Ovary (tissue), 9 donors: Measurements from ENCODE around the gene SEC14L1. TPM values are rescaled to one million over a fixed set of nuclear protein-coding genes. Genes with fewer than 3 reads are reported as not detected.
"Not testable (repeated sequence)": the region's sequence is repeated elsewhere in the genome, so short reads cannot be mapped to it uniquely, and the experiment has no call there.

ENCODE experiments used
- DNase-seq, 5 donors: peaks; one replicate each; pipeline ENCODE4 v3.0.0-alpha.2; 2019 to 2020
- H3K27ac ChIP-seq, 2 donors: fragments of 200-600 bp; one replicate each; pipeline versions ENCODE4 v1.5.1 to v1.8.0; 2019 to 2022
- H3K27me3 ChIP-seq: fragments of 200-600 bp; one replicate; pipeline ENCODE4 v1.8.0; 2022
- H3K36me3 ChIP-seq: fragments of 200-600 bp; sonication (generic); one replicate; pipeline ENCODE4 v1.5.1; 2019
- H3K4me1 ChIP-seq: one replicate; pipeline ENCODE4 v1.8.1; 2013; ENCODE audit warnings: mild to moderate bottlenecking, moderate library complexity; ENCODE audit not compliant: insufficient read depth
- H3K4me3 ChIP-seq: fragments of 200-600 bp; sonication (generic); one replicate; pipeline ENCODE4 v1.5.1; 2017
- H3K9me3 ChIP-seq, 2 donors: fragments of 200-600 bp in 1 of 2; sonication (generic) in 1 of 2; one replicate each; pipeline versions ENCODE4 v1.5.1 to v1.8.1; 2013 to 2019; ENCODE audit warnings: mild to moderate bottlenecking in 1 of 2, moderate library complexity in 1 of 2
- CTCF ChIP-seq, 3 donors: fragments of 450-650 bp in 2 of 3; fragments of 200-600 bp in 1 of 3; IDR thresholded peaks; one replicate each; pipeline versions ENCODE4 v1.5.1 to v1.8.0; 2016 to 2022; ENCODE audit warnings: antibody characterized with exemption in 3 of 3, mild to moderate bottlenecking in 1 of 3
- EP300 ChIP-seq: sonication (generic); formaldehyde crosslinking; IDR thresholded peaks from one replicate; pipeline ENCODE4 v1.6.1; 2017; ENCODE audit warnings: antibody characterized with exemption
- POLR2A ChIP-seq: fragments of 450-650 bp; IDR thresholded peaks from one replicate; pipeline ENCODE4 v1.6.1; 2017; ENCODE audit warnings: antibody characterized with exemption, mild to moderate bottlenecking, moderate library complexity
- WGBS, 3 donors: extraction: QIAGEN DNeasy Blood & Tissue Kit in 1 of 3; methylation state at CpG; one replicate each; pipeline versions ENCODE4 v1.1.5 to v1.1.7; 2013 to 2017; 5-methylcytosine and 5-hydroxymethylcytosine counted together
- intact Hi-C, 4 donors: fragments of 100-400 bp; cut with DNase I; formaldehyde crosslinking; loops; one replicate each; pipeline versions ENCODE4 v1.11.0 to v1.15.1; 2022 to 2023
- polyA plus RNA-seq, 2 donors: library from polyadenylated mRNA; stranded (reverse); fragments of 200-250 nt in 1 of 2; fragments of 350-450 nt in 1 of 2; fragmentation: Illumina TruSeq in 1 of 2; extraction: RNeasy Lipid Tissue Mini Kit (QIAGEN cat#74804) in 1 of 2; gene quantifications; one replicate each; pipeline ENCODE4 v1.2.3, GENCODE V29; 2013 to 2014
- total RNA-seq, 7 donors: library from RNA; depleted of rRNA in 2 of 7; stranded (reverse); fragments of >200 nt in 2 of 7; fragmentation: NEBNext Ultra II Directional in 3 of 7; extraction: Animal tissue kit (Norgen Biotek cat#: 25700) in 3 of 7; gene quantifications; one replicate each; pipeline versions ENCODE4 v1.1.0 to v1.2.4, GENCODE V29; 2016 to 2023
- donor health status: DM: no; HTN: no; CAD: no; lungs with moderate emphysema.
- donor health status: DM: no; HTN: no; CAD: no.
- donor health status: Bipolar disorder and iron deficiency.
- donor health status: DM: yes; HTN: yes; CAD: no.
- donor health status: DM: no; HTN: no; CAD: no.
- donor health status: DM: yes; HTN: yes; CAD: no.

The SEC14L1 gene
- total and polyA plus RNA-seq, 9 donors = 29.1 to 78.7 (median 53.7) TPM

- WGBS, 3 donors = 4 to 9% (median 5%) methylated on average over 7 of the region's 7 CpGs
- H3K9me3 ChIP-seq = no peaks in the 10 kb centered on the region
- intact Hi-C loops = loop anchor here in 1 of 4 donors (5.0 kb wide), 1 partner anchor 47 kb away; no protein-coding TSS in a partner anchor
- H3K4me3 ChIP-seq = no peak overlapping the region
- no peaks in the 10 kb centered on the region for H3K36me3 ChIP-seq
- no peak for TF ChIP-seq POLR2A
- TF ChIP-seq EP300 = peak; percentile 34
- peak in 2 of 3 donors; percentile 22 to 35 for TF ChIP-seq CTCF (IDR thresholded peaks at IDR 0.05)
- DNase-seq = no peak
- no peaks in the 10 kb centered on the region for H3K27me3 ChIP-seq
- H3K4me1 ChIP-seq = peaks cover 9% of the 10 kb centered on the region
- H3K27ac ChIP-seq = peak overlapping the region in 1 of 2 donors; percentile 43
These were observed 30.9 kb upstream of the SEC14L1 start for GRCh38 chr17:77109764-77110359.

GRCh38 chr17:77111165-77111933, 29.4 kb upstream of the SEC14L1 start:
- H3K27ac ChIP-seq, H3K4me3 ChIP-seq, intact Hi-C loops, H3K27me3 ChIP-seq, H3K36me3 ChIP-seq, DNase-seq, H3K9me3 ChIP-seq: not testable (repeated sequence)
- peaks cover 10% of the 10 kb centered on the region for H3K4me1 ChIP-seq
- WGBS, 3 donors = 81 to 88% (median 84%) methylated on average over 11 of the region's 11 CpGs

GRCh38 chr17:77111934-77112296, 28.9 kb upstream of the SEC14L1 start:
- no peak for TF ChIP-seq EP300
- 50 to 69% (median 64%) methylated on average over 5 of the region's 5 CpGs for WGBS, 3 donors
- Histone ChIP-seq H3K4me3 (no peak overlapping the region), H3K27me3 (no peaks in the 10 kb centered on the region), H3K36me3 (no peaks in the 10 kb centered on the region), H3K9me3 (no peaks in the 10 kb centered on the region), H3K27ac (no peak overlapping the region), H3K4me1 (peaks cover 12% of the 10 kb centered on the region)
- intact Hi-C loops = no loop called here
- no peak for DNase-seq

- Histone ChIP-seq H3K36me3 (no peaks in the 10 kb centered on the region), H3K27ac (peak overlapping the region in 1 of 2 donors; percentile 53), H3K4me1 (peaks cover 5% of the 10 kb centered on the region), H3K27me3 (no peaks in the 10 kb centered on the region), H3K9me3 (no peaks in the 10 kb centered on the region), H3K4me3 (no peak overlapping the region)
- DNase-seq = no peak
- TF ChIP-seq POLR2A = no peak
- TF ChIP-seq CTCF (IDR thresholded peaks at IDR 0.05) = no peak
- TF ChIP-seq EP300 = no peak
- intact Hi-C loops = no loop called here
- 7 to 12% (median 9%) methylated on average over 2 of the region's 2 CpGs for WGBS, 3 donors
These were observed 25.3 kb upstream of the SEC14L1 start for GRCh38 chr17:77115510-77115909.

GRCh38 chr17:77115947-77116346, 24.8 kb upstream of the SEC14L1 start:
- intact Hi-C loops = no loop called here
- no peaks in the 10 kb centered on the region for H3K36me3 ChIP-seq
- WGBS, 3 donors = 27 to 41% (median 40%) methylated on average over 5 of the region's 5 CpGs
- TF ChIP-seq CTCF (IDR thresholded peaks at IDR 0.05) (no peak), POLR2A (no peak), EP300 (no peak)
- H3K27me3 ChIP-seq = no peaks in the 10 kb centered on the region
- peaks cover 8% of the 10 kb centered on the region for H3K4me1 ChIP-seq
- peak overlapping the region in 1 of 2 donors; percentile 53 for H3K27ac ChIP-seq
- no peak for DNase-seq
- no peak overlapping the region for H3K4me3 ChIP-seq
- no peaks in the 10 kb centered on the region for H3K9me3 ChIP-seq
